SK-N-SH (cell line): ENCODE data around the gene FHL2. TPM values are rescaled to one million over a fixed set of nuclear protein-coding genes. Genes with fewer than 3 reads are reported as not detected.

Experiments
- CTCF ChIA-PET: fragments of 300-600, 350-600 bp; formaldehyde crosslinking; extraction: SDS; loops from one replicate; lab custom pipeline; 2021; lab: Yijun Ruan, JAX
- POLR2A ChIA-PET: fragments of 350-600 bp; sonication (Branson Sonifier 250); formaldehyde crosslinking; extraction: SDS; loops from one replicate; lab custom pipeline; 2020; ENCODE audit warnings: antibody characterized with exemption, inconsistent platforms; lab: Yijun Ruan, JAX
- DNase-seq: peaks from one replicate; pipeline ENCODE4 v3.0.0; 2012
- H2AFZ ChIP-seq: fragments of 200-600 bp; sonication (generic); 2 replicates; pipeline ENCODE4 v1.8.1; 2016; ENCODE audit warnings: antibody characterized with exemption, mild to moderate bottlenecking, low read depth
- H3F3A ChIP-seq: fragments of 200-600 bp; sonication (generic); replicated peaks from 2 replicates; pipeline ENCODE3; 2016; ENCODE audit warnings: antibody characterized with exemption, mild to moderate bottlenecking; ENCODE audit not compliant: insufficient read depth
- H3K27ac ChIP-seq, 2 experiments: fragments of 200-500 bp in 1 of 2; fragments of 200-600 bp in 1 of 2; sonication (Bioruptor generic) in 1 of 2; sonication (generic), shearing (Covaris generic) in 1 of 2; 2 replicates each; pipeline versions ENCODE4 v1.5.1 to v1.6.1; 2014 to 2016; ENCODE audit warnings: low read depth in 2 of 2, inconsistent platforms in 1 of 2, low read length in 1 of 2, mild to moderate bottlenecking in 1 of 2, mixed read lengths in 1 of 2
- H3K27me3 ChIP-seq: fragments of 200-600 bp; sonication (generic), shearing (Covaris generic); 2 replicates; pipeline ENCODE4 v1.6.1; 2016; ENCODE audit warnings: mixed run types; ENCODE audit not compliant: insufficient read depth
- H3K36me3 ChIP-seq, 2 experiments: fragments of 200-500 bp in 1 of 2; fragments of 200-600 bp in 1 of 2; sonication (Bioruptor generic) in 1 of 2; sonication (generic) in 1 of 2; replicated peaks in 1 of 2; 2 replicates each; pipeline versions ENCODE3 to v1.5.1; 2014 to 2016; ENCODE audit warnings: low read length in 1 of 2, mild to moderate bottlenecking in 1 of 2; ENCODE audit not compliant: insufficient read depth in 2 of 2, control insufficient read depth in 1 of 2
- H3K4me1 ChIP-seq, 2 experiments: fragments of 200-500 bp in 1 of 2; fragments of 200-600 bp in 1 of 2; sonication (Bioruptor generic) in 1 of 2; sonication (generic), shearing (Covaris generic) in 1 of 2; 2 replicates each; pipeline versions ENCODE4 v1.5.1 to v1.6.1; 2014 to 2016; ENCODE audit warnings: low read depth in 1 of 2, low read length in 1 of 2, mixed run types in 1 of 2; ENCODE audit not compliant: insufficient read depth in 2 of 2, control insufficient read depth in 1 of 2
- H3K4me2 ChIP-seq: fragments of 200-600 bp; sonication (generic), shearing (Covaris generic); 2 replicates; pipeline ENCODE4 v1.6.1; 2017; ENCODE audit warnings: mixed run types
- H3K4me3 ChIP-seq, 2 experiments: fragments of 200-500 bp in 1 of 2; fragments of 200-600 bp in 1 of 2; sonication (Bioruptor generic) in 1 of 2; sonication (generic), shearing (Covaris generic) in 1 of 2; 2 replicates each; pipeline versions ENCODE4 v1.5.1 to v1.8.1; 2014 to 2016; ENCODE audit warnings: low read depth in 2 of 2, inconsistent platforms in 1 of 2, low read length in 1 of 2, mild to moderate bottlenecking in 1 of 2, mixed read lengths in 1 of 2, moderate library complexity in 1 of 2
- H3K79me2 ChIP-seq: fragments of 200-600 bp; sonication (generic); 2 replicates; pipeline ENCODE4 v1.8.1; 2017; ENCODE audit warnings: mild to moderate bottlenecking; ENCODE audit not compliant: insufficient read depth
- H3K9ac ChIP-seq: fragments of 200-600 bp; sonication (generic); 2 replicates; pipeline ENCODE4 v1.6.1; 2017; ENCODE audit warnings: mixed run types
- H3K9me2 ChIP-seq: fragments of 200-600 bp; sonication (generic); 2 replicates; pipeline ENCODE4 v1.6.1; 2017; ENCODE audit warnings: mixed run types
- H3K9me3 ChIP-seq: fragments of 200-600 bp; sonication (generic); 2 replicates; pipeline ENCODE4 v1.6.1; 2017; ENCODE audit warnings: mixed run types, mild to moderate bottlenecking, moderate library complexity
- H4K20me1 ChIP-seq: fragments of 200-600 bp; sonication (generic); 2 replicates; pipeline ENCODE4 v1.6.1; 2017; ENCODE audit warnings: mild to moderate bottlenecking, mixed run types; ENCODE audit not compliant: insufficient read depth
- ELF1 ChIP-seq: IDR thresholded peaks from 2 replicates; pipeline ENCODE4 v1.4.0; 2012
- EP300 ChIP-seq, 2 experiments: IDR thresholded peaks; 2 replicates each; pipeline versions ENCODE4 v1.4.0 to v1.6.1; 2012; ENCODE audit warnings: borderline replicate concordance in 1 of 2, low read depth in 1 of 2, low read length in 1 of 2
- EZH2phosphoT487 ChIP-seq: fragments of 200-600 bp; sonication (generic); IDR thresholded peaks from 2 replicates; pipeline ENCODE4 v1.6.1; 2017; ENCODE audit warnings: low read depth, mixed run types, mild to moderate bottlenecking, antibody characterized with exemption, moderate library complexity, borderline replicate concordance
- FOSL2 ChIP-seq: IDR thresholded peaks from 2 replicates; pipeline ENCODE4 v1.4.0; 2012; ENCODE audit warnings: low read depth, mild to moderate bottlenecking, moderate library complexity, borderline replicate concordance
- FOXM1 ChIP-seq: IDR thresholded peaks from 2 replicates; pipeline ENCODE4 v1.4.0; 2012; ENCODE audit warnings: low read depth, mild to moderate bottlenecking
- GABPA ChIP-seq: IDR thresholded peaks from 2 replicates; pipeline ENCODE4 v1.4.0; 2012; ENCODE audit warnings: low read depth, mild to moderate bottlenecking
- JUND ChIP-seq: IDR thresholded peaks from 2 replicates; pipeline ENCODE4 v1.4.0; 2012
- MEF2A ChIP-seq: IDR thresholded peaks from 2 replicates; pipeline ENCODE4 v1.4.0; 2012; ENCODE audit warnings: low read depth, borderline replicate concordance
- NFIC ChIP-seq: IDR thresholded peaks from 2 replicates; pipeline ENCODE4 v1.4.0; 2012; ENCODE audit warnings: borderline replicate concordance
- NRF1 ChIP-seq: IDR thresholded peaks from 2 replicates; pipeline ENCODE4 v1.6.1; 2012; ENCODE audit warnings: low read depth, mild to moderate bottlenecking, low read length
- POLR2AphosphoS5 ChIP-seq: IDR thresholded peaks from 2 replicates; pipeline ENCODE4 v1.6.1; 2012; ENCODE audit warnings: low read depth, low read length
- RAD21 ChIP-seq: IDR thresholded peaks from 2 replicates; pipeline ENCODE4 v1.6.1; 2012; ENCODE audit warnings: mild to moderate bottlenecking, low read length
- RCOR1 ChIP-seq: fragments of 150-350 bp; IDR thresholded peaks from 2 replicates; pipeline ENCODE4 v1.6.1; 2017; ENCODE audit warnings: antibody characterized with exemption, low read length
- RFX5 ChIP-seq: IDR thresholded peaks from 2 replicates; pipeline ENCODE4 v1.6.1; 2012; ENCODE audit warnings: mild to moderate bottlenecking, improper control_type of control experiment, low read length
- RXRA ChIP-seq: IDR thresholded peaks from 2 replicates; pipeline ENCODE4 v1.4.0; 2012; ENCODE audit warnings: low read depth, mild to moderate bottlenecking, borderline replicate concordance
- TAF1 ChIP-seq: IDR thresholded peaks from 2 replicates; pipeline ENCODE4 v1.6.1; 2012; ENCODE audit warnings: low read depth, mild to moderate bottlenecking, low read length, moderate library complexity, borderline replicate concordance
- TCF12 ChIP-seq: IDR thresholded peaks from 2 replicates; pipeline ENCODE4 v1.4.0; 2012
- TEAD4 ChIP-seq: IDR thresholded peaks from 2 replicates; pipeline ENCODE4 v1.4.0; 2012; ENCODE audit warnings: mild to moderate bottlenecking, borderline replicate concordance; ENCODE audit not compliant: insufficient read depth
- YY1 ChIP-seq: IDR thresholded peaks from 2 replicates; pipeline ENCODE4 v1.4.0; 2012; ENCODE audit warnings: low read depth, mild to moderate bottlenecking
- WGBS: methylation state at CpG from one replicate; pipeline ENCODE4 v1.1.6; 2017; ENCODE audit warnings: low lambda C conversion rate; 5-methylcytosine and 5-hydroxymethylcytosine counted together
- polyA plus RNA-seq, 3 experiments: library from polyadenylated mRNA; depleted of rRNA; stranded (reverse); fragments of >200 nt; gene quantifications; 2 replicates each; pipeline ENCODE4 v1.2.3, GENCODE V29; 2012
- TF ChIP-seq, protein P1 (sequence below): fragments of 150-350 bp; IDR thresholded peaks from 2 replicates; pipeline ENCODE4 v1.6.1; 2017; ENCODE audit warnings: antibody characterized with exemption, low read length, low read depth, borderline replicate concordance
- TF ChIP-seq, protein P2 (sequence below): IDR thresholded peaks from 2 replicates; pipeline ENCODE4 v1.4.0; 2012; ENCODE audit warnings: low read depth, borderline replicate concordance
- TF ChIP-seq, protein P3 (sequence below): IDR thresholded peaks from 2 replicates; pipeline ENCODE4 v1.4.0; 2012; ENCODE audit warnings: low read depth, borderline replicate concordance

FHL2 gene
- polyA plus RNA-seq, 1 of the 3 experiments (the other 2 are of a cell fraction) = 31.7 TPM

DNA sequence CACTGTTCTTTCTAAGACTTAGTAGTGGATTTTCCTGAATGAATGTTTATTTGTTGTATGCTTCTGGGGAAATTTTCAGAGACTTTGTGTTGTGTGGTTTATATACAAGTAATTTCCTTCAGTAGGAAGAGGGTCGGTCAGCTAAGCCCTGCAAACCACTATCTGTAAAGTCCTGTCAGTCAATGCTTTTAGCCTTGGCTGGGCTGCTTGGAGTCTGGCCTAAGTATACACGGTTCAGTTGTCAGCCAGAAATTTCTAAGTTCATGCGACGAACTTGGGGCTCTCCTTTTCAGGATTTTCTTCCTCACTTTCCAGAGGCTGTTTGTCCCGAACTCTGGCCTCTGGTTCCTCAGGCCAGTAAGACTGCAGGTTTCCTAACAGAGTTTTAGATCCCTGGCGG is 40.3 kb downstream of the FHL2 start:
- Histone ChIP-seq H3K9me2 (no peaks in the 10 kb centered on the region), H3K9ac (no peak overlapping the region), H3K9me3 (0 out of 2 replicates have a peak, but pooled peaks cover 5% of the 10 kb centered on the region), H3K36me3 (peaks cover 64 to 67% of the 10 kb centered on the region in 2 experiments), H3K4me1 (no peaks in the 10 kb centered on the region; a peak in 1 of 4 replicates), H3F3A (peaks cover 32% of the 10 kb centered on the region), H4K20me1 (no peaks in the 10 kb centered on the region), H3K27ac (no peak overlapping the region), H2AFZ (no peak overlapping the region)
- ChIA-PET POLR2A (no interaction called here), CTCF (interaction anchor here (1.4 kb wide), 2 partner anchors 11 to 162 kb away, joined by 3 to 6 read pairs; no protein-coding TSS in a partner anchor)
- 98% methylated on average over 6 of the region's 6 CpGs for WGBS
- DNase-seq = no peak
- TF ChIP-seq, protein P1, sequence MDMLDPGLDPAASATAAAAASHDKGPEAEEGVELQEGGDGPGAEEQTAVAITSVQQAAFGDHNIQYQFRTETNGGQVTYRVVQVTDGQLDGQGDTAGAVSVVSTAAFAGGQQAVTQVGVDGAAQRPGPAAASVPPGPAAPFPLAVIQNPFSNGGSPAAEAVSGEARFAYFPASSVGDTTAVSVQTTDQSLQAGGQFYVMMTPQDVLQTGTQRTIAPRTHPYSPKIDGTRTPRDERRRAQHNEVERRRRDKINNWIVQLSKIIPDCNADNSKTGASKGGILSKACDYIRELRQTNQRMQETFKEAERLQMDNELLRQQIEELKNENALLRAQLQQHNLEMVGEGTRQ = no peak
- TF ChIP-seq FOSL2 (no peak), EZH2phosphoT487 (no peak), TEAD4 (no peak), EP300 (IDR thresholded peaks at IDR 0.05; ENCODE audit: borderline replicate concordance in 1 of 2, low read depth in 1 of 2, low read length in 1 of 2) (no peak), NFIC (no peak), RXRA (no peak), YY1 (no peak), NRF1 (no peak)
- TF ChIP-seq, protein P2, sequence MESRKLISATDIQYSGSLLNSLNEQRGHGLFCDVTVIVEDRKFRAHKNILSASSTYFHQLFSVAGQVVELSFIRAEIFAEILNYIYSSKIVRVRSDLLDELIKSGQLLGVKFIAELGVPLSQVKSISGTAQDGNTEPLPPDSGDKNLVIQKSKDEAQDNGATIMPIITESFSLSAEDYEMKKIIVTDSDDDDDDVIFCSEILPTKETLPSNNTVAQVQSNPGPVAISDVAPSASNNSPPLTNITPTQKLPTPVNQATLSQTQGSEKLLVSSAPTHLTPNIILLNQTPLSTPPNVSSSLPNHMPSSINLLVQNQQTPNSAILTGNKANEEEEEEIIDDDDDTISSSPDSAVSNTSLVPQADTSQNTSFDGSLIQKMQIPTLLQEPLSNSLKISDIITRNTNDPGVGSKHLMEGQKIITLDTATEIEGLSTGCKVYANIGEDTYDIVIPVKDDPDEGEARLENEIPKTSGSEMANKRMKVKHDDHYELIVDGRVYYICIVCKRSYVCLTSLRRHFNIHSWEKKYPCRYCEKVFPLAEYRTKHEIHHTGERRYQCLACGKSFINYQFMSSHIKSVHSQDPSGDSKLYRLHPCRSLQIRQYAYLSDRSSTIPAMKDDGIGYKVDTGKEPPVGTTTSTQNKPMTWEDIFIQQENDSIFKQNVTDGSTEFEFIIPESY = no peak
- TF ChIP-seq, all 33 proteins: peak for 0
- H3K79me2 ChIP-seq = no peaks in the 10 kb centered on the region
- H3K4me2 ChIP-seq = no peak overlapping the region
- no peak overlapping the region for H3K4me3 ChIP-seq
- H3K27me3 ChIP-seq = no peaks in the 10 kb centered on the region

DNA sequence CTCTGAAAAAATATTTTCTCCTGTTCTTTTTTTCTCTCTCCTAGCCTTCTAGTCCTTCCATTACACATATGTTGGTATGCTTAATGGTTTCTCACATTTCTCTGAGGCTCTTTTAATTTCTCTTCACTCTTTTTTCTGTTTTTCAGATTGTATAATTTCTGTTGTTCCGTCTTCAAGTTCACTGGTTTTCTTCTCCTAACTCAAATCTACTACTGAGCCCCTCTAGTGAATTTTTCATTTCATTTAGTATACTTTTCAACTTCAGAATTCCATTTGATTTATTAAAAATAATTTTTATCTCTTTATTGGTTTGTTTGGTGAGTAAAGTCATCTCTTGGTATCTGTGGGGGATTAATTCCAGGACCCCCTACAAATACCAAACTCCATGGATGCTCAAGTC is 41.7 kb downstream of the FHL2 start:
- no peak overlapping the region for H3K27ac ChIP-seq
- no peak overlapping the region for H3K9ac ChIP-seq
- no peak overlapping the region for H3K4me3 ChIP-seq
- DNase-seq = no peak
- POLR2A ChIA-PET = no interaction called here
- no peaks in the 10 kb centered on the region for H4K20me1 ChIP-seq
- H3K4me2 ChIP-seq = no peak overlapping the region
- no peaks in the 10 kb centered on the region for H3K4me1 ChIP-seq
- H2AFZ ChIP-seq = no peak overlapping the region
- no peaks in the 10 kb centered on the region for H3K79me2 ChIP-seq
- H3K36me3 ChIP-seq = peaks cover 58 to 59% of the 10 kb centered on the region in 2 experiments
- H3K9me2 ChIP-seq = no peaks in the 10 kb centered on the region
- H3K27me3 ChIP-seq = no peaks in the 10 kb centered on the region
- WGBS = 95% methylated on average over 1 of the region's 1 CpG
- 0 out of 2 replicates have a peak, but pooled peaks cover 5% of the 10 kb centered on the region for H3K9me3 ChIP-seq
- peaks cover 32% of the 10 kb centered on the region for H3F3A ChIP-seq
- TF ChIP-seq RFX5 (no peak), RCOR1 (no peak), TAF1 (no peak), RXRA (no peak), POLR2AphosphoS5 (no peak), FOSL2 (no peak), MEF2A (no peak), ELF1 (no peak), YY1 (no peak), NRF1 (no peak), JUND (no peak), RAD21 (no peak), FOXM1 (no peak), GABPA (no peak), TCF12 (no peak), TEAD4 (no peak), EZH2phosphoT487 (no peak)
- TF ChIP-seq, protein P3, sequence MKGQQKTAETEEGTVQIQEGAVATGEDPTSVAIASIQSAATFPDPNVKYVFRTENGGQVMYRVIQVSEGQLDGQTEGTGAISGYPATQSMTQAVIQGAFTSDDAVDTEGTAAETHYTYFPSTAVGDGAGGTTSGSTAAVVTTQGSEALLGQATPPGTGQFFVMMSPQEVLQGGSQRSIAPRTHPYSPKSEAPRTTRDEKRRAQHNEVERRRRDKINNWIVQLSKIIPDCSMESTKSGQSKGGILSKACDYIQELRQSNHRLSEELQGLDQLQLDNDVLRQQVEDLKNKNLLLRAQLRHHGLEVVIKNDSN = no peak
- TF ChIP-seq, protein P2 = no peak
- TF ChIP-seq, protein P1 = no peak
- TF ChIP-seq, all 33 proteins: peak for 0
- CTCF ChIA-PET = no interaction called here
